IMR-90 (cell line): Measurements from ENCODE around the gene KCNMB2. TPM values are rescaled to one million over a fixed set of nuclear protein-coding genes. Genes with fewer than 3 reads are reported as not detected.

Experiments used
- ATAC-seq: fragments of 200-7000 bp; cut with Tn5 transposase; 2 replicates; pipeline ENCODE4 v1.9.1; 2020; ENCODE audit warnings: low read depth, mild to moderate bottlenecking, moderate library complexity
- BruUV-seq: library from RNA; stranded (reverse); fragments of 400-500 nt; replicated peaks from 2 replicates; lab custom pipeline; 2021; lab: Mats Ljungman, UMichigan
- CTCF ChIA-PET: fragments of 300-600 bp; formaldehyde crosslinking; extraction: SDS; loops from one replicate; lab custom pipeline; 2021; ENCODE audit warnings: antibody characterized with exemption; lab: Yijun Ruan, JAX
- POLR2A ChIA-PET: fragments of 300-600 bp; sonication (Branson Sonifier 250); formaldehyde crosslinking; loops from one replicate; lab custom pipeline; 2022; ENCODE audit warnings: antibody characterized with exemption; ENCODE audit not compliant: unreplicated experiment; lab: Charles Lee
- DNase-seq: peaks from one replicate; pipeline ENCODE4 v3.0.0; 2013
- H2AFZ ChIP-seq: replicated peaks from 2 replicates; pipeline ENCODE3; 2013; ENCODE audit warnings: low read length, mild to moderate bottlenecking; ENCODE audit not compliant: poor library complexity
- H2AK5ac ChIP-seq: 2 replicates; pipeline ENCODE4 v1.6.1; 2013; ENCODE audit warnings: low read depth, low read length, inconsistent platforms
- H2AK9ac ChIP-seq: replicated peaks from 2 replicates; pipeline ENCODE3; 2013; ENCODE audit warnings: mild to moderate bottlenecking, low read depth, low read length, moderate library complexity; ENCODE audit not compliant: poor library complexity
- H2BK120ac ChIP-seq: 2 replicates; pipeline ENCODE4 v1.6.1; 2013; ENCODE audit warnings: low read depth, low read length, inconsistent platforms
- H2BK15ac ChIP-seq: 3 replicates; pipeline ENCODE4 v1.6.1; 2013; ENCODE audit warnings: low read depth, low read length, inconsistent platforms
- H2BK20ac ChIP-seq: 2 replicates; pipeline ENCODE4 v1.6.1; 2013; ENCODE audit warnings: low read depth, mild to moderate bottlenecking, inconsistent platforms, low read length, moderate library complexity
- H2BK5ac ChIP-seq: 2 replicates; pipeline ENCODE4 v1.6.1; 2013; ENCODE audit warnings: mild to moderate bottlenecking, low read depth, low read length, inconsistent platforms; ENCODE audit not compliant: poor library complexity, severe bottlenecking
- H3K14ac ChIP-seq: replicated peaks from 2 replicates; pipeline ENCODE4 v1.6.1; 2013; ENCODE audit warnings: low read depth, low read length, inconsistent platforms
- H3K18ac ChIP-seq: 2 replicates; pipeline ENCODE4 v1.6.1; 2013; ENCODE audit warnings: low read depth, low read length, control low read depth
- H3K23ac ChIP-seq: 2 replicates; pipeline ENCODE4 v1.6.1; 2013; ENCODE audit warnings: low read depth, low read length, inconsistent platforms
- H3K27ac ChIP-seq: 2 replicates; pipeline ENCODE4 v1.5.1; 2013; ENCODE audit warnings: mild to moderate bottlenecking, control low read depth, low read length; ENCODE audit not compliant: insufficient read depth
- H3K27me3 ChIP-seq: 2 replicates; pipeline ENCODE4 v1.6.1; 2013; ENCODE audit warnings: low read length; ENCODE audit not compliant: control insufficient read depth, insufficient read depth
- H3K36me3 ChIP-seq: 2 replicates; pipeline ENCODE4 v1.6.1; 2013; ENCODE audit warnings: low read length, mixed read lengths; ENCODE audit not compliant: control insufficient read depth, insufficient read depth
- H3K4ac ChIP-seq: 2 replicates; pipeline ENCODE4 v1.6.1; 2013; ENCODE audit warnings: low read depth, low read length, inconsistent platforms
- H3K4me1 ChIP-seq: 2 replicates; pipeline ENCODE4 v1.6.1; 2013; ENCODE audit warnings: low read length, mixed read lengths; ENCODE audit not compliant: control insufficient read depth, insufficient read depth
- H3K4me2 ChIP-seq: 2 replicates; pipeline ENCODE4 v1.6.1; 2013; ENCODE audit warnings: low read depth, mild to moderate bottlenecking, control low read depth, low read length, moderate library complexity
- H3K4me3 ChIP-seq: 2 replicates; pipeline ENCODE4 v1.5.1; 2013; ENCODE audit warnings: low read depth, mild to moderate bottlenecking, control low read depth, low read length, moderate library complexity; ENCODE audit not compliant: insufficient read depth
- H3K56ac ChIP-seq: 2 replicates; pipeline ENCODE4 v1.6.1; 2013; ENCODE audit warnings: low read length, inconsistent platforms; ENCODE audit not compliant: insufficient read depth; ENCODE audit errors: extremely low read depth
- H3K79me1 ChIP-seq, 2 experiments: 2 replicates each; pipeline ENCODE4 v1.6.1; 2013; ENCODE audit warnings: low read length in 2 of 2, inconsistent platforms in 1 of 2, low read depth in 1 of 2
- H3K9ac ChIP-seq: 2 replicates; pipeline ENCODE4 v1.6.1; 2013; ENCODE audit warnings: low read depth, low read length, control low read depth
- H3K9me1 ChIP-seq: 2 replicates; pipeline ENCODE4 v1.6.1; 2013; ENCODE audit warnings: low read length, inconsistent platforms; ENCODE audit not compliant: insufficient read depth
- H3K9me3 ChIP-seq: 2 replicates; pipeline ENCODE4 v1.6.1; 2013; ENCODE audit warnings: low read length; ENCODE audit not compliant: control insufficient read depth, insufficient read depth
- H4K20me1 ChIP-seq: 2 replicates; pipeline ENCODE4 v1.6.1; 2013; ENCODE audit warnings: low read length, inconsistent platforms; ENCODE audit not compliant: insufficient read depth
- H4K5ac ChIP-seq: 2 replicates; pipeline ENCODE4 v1.6.1; 2013; ENCODE audit warnings: mild to moderate bottlenecking, low read depth, low read length, control low read depth
- H4K8ac ChIP-seq, 2 experiments: 2 replicates each; pipeline ENCODE4 v1.6.1; 2013; ENCODE audit warnings: low read depth in 2 of 2, low read length in 2 of 2, control low read depth in 1 of 2, inconsistent platforms in 1 of 2
- H4K91ac ChIP-seq: 2 replicates; pipeline ENCODE4 v1.6.1; 2013; ENCODE audit warnings: low read depth, low read length, inconsistent platforms; ENCODE audit not compliant: insufficient read depth
- CTCF ChIP-seq: conservative IDR thresholded peaks from 2 replicates; pipeline ENCODE4 v1.5.1; 2012; ENCODE audit warnings: mild to moderate bottlenecking, low read depth, low read length, improper control_type of control experiment
- RCOR1 ChIP-seq: IDR thresholded peaks from 2 replicates; pipeline ENCODE4 v1.6.1; 2012; ENCODE audit warnings: mild to moderate bottlenecking, low read length, improper control_type of control experiment; ENCODE audit not compliant: insufficient replicate concordance
- WGBS, 2 experiments: methylation state at CpG; one replicate each; pipeline versions ENCODE4 v1.1.5 to v1.1.7; 2013; ENCODE audit warnings: missing lambda C conversion rate in 2 of 2; ENCODE audit not compliant: insufficient read length in 1 of 2; ENCODE audit errors: extremely low coverage in 2 of 2; 5-methylcytosine and 5-hydroxymethylcytosine counted together
- dilution Hi-C: fragments of 300-500 bp; cut with HindIII; formaldehyde crosslinking; loops from one replicate; pipeline ENCODE4 v1.14.3; 2018; ENCODE audit warnings: low sequenced_read_pairs; ENCODE audit not compliant: unreplicated experiment
- in situ Hi-C: fragments of 300-500 bp; cut with MboI; formaldehyde crosslinking; loops from 3 replicates; pipeline ENCODE4 v1.14.3; 2019; ENCODE audit warnings: low sequenced_read_pairs, inconsistent platforms, mixed read lengths
- intact Hi-C: fragments of 100-400 bp; cut with micrococcal nuclease; formaldehyde crosslinking; loops from 2 replicates; pipeline ENCODE4 v1.10.0; 2022
- polyA plus RNA-seq, 3 experiments: library from polyadenylated mRNA; depleted of rRNA; stranded (reverse); fragments of >200 nt; gene quantifications; 2 replicates each; pipeline ENCODE4 v1.2.3, GENCODE V29; 2012; ENCODE audit warnings: low replicate concordance in 1 of 3
- total RNA-seq: library from RNA; depleted of rRNA; stranded (reverse); fragments of >200 nt; gene quantifications from 2 replicates; pipeline ENCODE4 v1.2.3, GENCODE V29; 2012

The KCNMB2 gene
- total and polyA plus RNA-seq, 2 of the 4 experiments (the other 2 are of a cell fraction), result not detected

DNA sequence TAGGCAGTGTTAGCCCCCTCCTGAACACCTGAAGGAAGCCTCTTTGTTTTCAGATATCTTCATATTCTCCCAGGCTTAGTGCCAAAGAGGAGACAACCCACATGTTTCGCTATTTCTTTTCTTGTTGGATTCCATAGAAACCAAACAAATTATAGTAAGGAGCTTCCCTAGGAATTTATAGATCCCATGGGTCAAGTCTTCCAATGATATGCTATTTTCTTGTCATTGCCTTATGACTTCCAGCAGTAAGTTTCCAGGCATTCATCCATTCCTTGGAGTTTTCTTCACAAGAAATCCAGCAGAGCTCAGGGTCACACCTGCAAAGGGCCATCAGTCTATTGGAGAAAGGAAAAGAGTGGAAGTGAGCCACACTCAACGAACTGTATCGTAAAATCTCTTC, 9.9 kb upstream of the KCNMB2 start:
- no peak overlapping the region for H2BK5ac ChIP-seq
- H3K79me1 ChIP-seq, result no peaks in the 10 kb centered on the region
- no peak for ATAC-seq
- no peak overlapping the region for H4K5ac ChIP-seq
- CTCF ChIA-PET, result interaction anchor here (0.6 kb wide), 1 partner anchor 326 kb away, joined by 3 read pairs; no protein-coding TSS in a partner anchor
- no peaks in the 10 kb centered on the region for H3K36me3 ChIP-seq
- H2AFZ ChIP-seq, result no peak overlapping the region
- no peak overlapping the region for H3K14ac ChIP-seq
- H4K20me1 ChIP-seq, result no peaks in the 10 kb centered on the region
- BruUV-seq, result no TSS peak
- no peak overlapping the region for H2AK5ac ChIP-seq
- no peak overlapping the region for H2AK9ac ChIP-seq
- intact Hi-C loops, result no loop called here
- no peak overlapping the region for H3K4ac ChIP-seq
- H3K27me3 ChIP-seq, result no peaks in the 10 kb centered on the region
- H2BK15ac ChIP-seq, result no peak overlapping the region
- no peak overlapping the region for H3K27ac ChIP-seq
- in situ Hi-C loops, result no loop called here
- no peak overlapping the region for H3K56ac ChIP-seq
- dilution Hi-C loops, result no loop called here
- no peak overlapping the region for H2BK20ac ChIP-seq
- POLR2A ChIA-PET, result no interaction called here
- no peak overlapping the region for H3K18ac ChIP-seq
- H3K9me3 ChIP-seq, result no peaks in the 10 kb centered on the region
- H3K4me2 ChIP-seq, result no peak overlapping the region
- H4K8ac ChIP-seq, result no peak overlapping the region
- H3K23ac ChIP-seq, result no peak overlapping the region
- TF ChIP-seq RCOR1, result no peak
- TF ChIP-seq CTCF, result no peak
- no CpG with 5 or more reads among the region's 3 CpGs for WGBS, 2 experiments
- no peak for DNase-seq
- H2BK120ac ChIP-seq, result no peak overlapping the region
- H3K4me1 ChIP-seq, result no peaks in the 10 kb centered on the region
- no peak overlapping the region for H3K4me3 ChIP-seq
- H3K9me1 ChIP-seq, result no peaks in the 10 kb centered on the region
- no peak overlapping the region for H3K9ac ChIP-seq
- H4K91ac ChIP-seq, result no peak overlapping the region
